KMS-11 (cell line): ENCODE measurements around the gene TLN1.

ENCODE experiments used
- H2AFZ ChIP-seq: fragments of 200-600 bp; sonication (generic); 2 replicates; pipeline ENCODE4 v1.6.1; 2016; ENCODE audit warnings: antibody characterized with exemption, mixed run types, low read depth
- H3K27ac ChIP-seq: fragments of 200-600 bp; sonication (generic); 2 replicates; pipeline ENCODE4 v1.6.1; 2016; ENCODE audit warnings: mild to moderate bottlenecking, mixed run types
- H3K27me3 ChIP-seq: fragments of 200-600 bp; sonication (generic); 2 replicates; pipeline ENCODE4 v1.6.1; 2017; ENCODE audit warnings: mild to moderate bottlenecking, low read depth, mixed run types, moderate library complexity; ENCODE audit not compliant: insufficient read depth
- H3K36me3 ChIP-seq: fragments of 200-600 bp; sonication (generic); 2 replicates; pipeline ENCODE4 v1.6.1; 2017; ENCODE audit warnings: mild to moderate bottlenecking, mixed run types; ENCODE audit not compliant: insufficient read depth
- H3K4me1 ChIP-seq: fragments of 200-600 bp; sonication (generic); 2 replicates; pipeline ENCODE4 v1.6.1; 2016; ENCODE audit warnings: mild to moderate bottlenecking, low read depth, mixed run types; ENCODE audit not compliant: poor library complexity, severe bottlenecking
- H3K4me2 ChIP-seq: fragments of 200-600 bp; sonication (generic); 2 replicates; pipeline ENCODE4 v1.7.0; 2016; ENCODE audit warnings: mild to moderate bottlenecking, mixed run types
- H3K4me3 ChIP-seq: fragments of 200-600 bp; sonication (generic); IDR thresholded peaks from 2 replicates; pipeline ENCODE4 v1.6.1; 2017; ENCODE audit warnings: low read depth, low read length, mixed read lengths; ENCODE audit not compliant: insufficient read depth
- H3K79me2 ChIP-seq: fragments of 200-600 bp; sonication (generic); 2 replicates; pipeline ENCODE4 v1.6.1; 2016; ENCODE audit warnings: low read depth, mixed run types; ENCODE audit not compliant: insufficient read depth
- H3K9ac ChIP-seq: fragments of 200-600 bp; sonication (generic); 2 replicates; pipeline ENCODE4 v1.6.1; 2016; ENCODE audit warnings: mild to moderate bottlenecking, mixed run types
- H4K20me1 ChIP-seq: fragments of 200-600 bp; sonication (generic); 2 replicates; pipeline ENCODE4 v1.6.1; 2016; ENCODE audit warnings: mild to moderate bottlenecking, mixed run types; ENCODE audit not compliant: insufficient read depth
- TF ChIP-seq, protein P1 (sequence below): fragments of 200-600 bp; sonication (generic); conservative IDR thresholded peaks from 2 replicates; pipeline ENCODE4 v1.6.1; 2017; ENCODE audit warnings: low read depth, mild to moderate bottlenecking, antibody characterized with exemption, low read length, moderate library complexity, mixed read lengths

Gene TLN1

GRCh38 chr9:35754264-35754663 is 22.3 kb upstream of the TLN1 start, which contains the start of gene MSMP:
Gene MSMP (minus strand): TSS chr9:35754276. CDS start chr9:35754129, 147 bp downstream.
- Histone ChIP-seq H4K20me1 (no peaks in the 10 kb centered on the region), H3K79me2 (peaks cover 21% of the 10 kb centered on the region; the same call in 1 of the 2 replicates), H3K36me3 (no peaks in the 10 kb centered on the region), H2AFZ (no peak within 1 kb of the TSS), H3K9ac (no peak within 1 kb of the TSS), H3K4me2 (no peak within 1 kb of the TSS), H3K4me3 (no peak within 1 kb of the TSS), H3K27me3 (no peaks in the 10 kb centered on the region), H3K27ac (no peak within 1 kb of the TSS), H3K4me1 (peaks cover 22% of the 10 kb centered on the region)
- TF ChIP-seq, protein P1, sequence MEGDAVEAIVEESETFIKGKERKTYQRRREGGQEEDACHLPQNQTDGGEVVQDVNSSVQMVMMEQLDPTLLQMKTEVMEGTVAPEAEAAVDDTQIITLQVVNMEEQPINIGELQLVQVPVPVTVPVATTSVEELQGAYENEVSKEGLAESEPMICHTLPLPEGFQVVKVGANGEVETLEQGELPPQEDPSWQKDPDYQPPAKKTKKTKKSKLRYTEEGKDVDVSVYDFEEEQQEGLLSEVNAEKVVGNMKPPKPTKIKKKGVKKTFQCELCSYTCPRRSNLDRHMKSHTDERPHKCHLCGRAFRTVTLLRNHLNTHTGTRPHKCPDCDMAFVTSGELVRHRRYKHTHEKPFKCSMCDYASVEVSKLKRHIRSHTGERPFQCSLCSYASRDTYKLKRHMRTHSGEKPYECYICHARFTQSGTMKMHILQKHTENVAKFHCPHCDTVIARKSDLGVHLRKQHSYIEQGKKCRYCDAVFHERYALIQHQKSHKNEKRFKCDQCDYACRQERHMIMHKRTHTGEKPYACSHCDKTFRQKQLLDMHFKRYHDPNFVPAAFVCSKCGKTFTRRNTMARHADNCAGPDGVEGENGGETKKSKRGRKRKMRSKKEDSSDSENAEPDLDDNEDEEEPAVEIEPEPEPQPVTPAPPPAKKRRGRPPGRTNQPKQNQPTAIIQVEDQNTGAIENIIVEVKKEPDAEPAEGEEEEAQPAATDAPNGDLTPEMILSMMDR, result no peak

- Histone ChIP-seq H3K79me2 (peaks cover 15% of the 10 kb centered on the region), H4K20me1 (no peaks in the 10 kb centered on the region), H3K4me2 (no peak overlapping the region), H3K27me3 (no peaks in the 10 kb centered on the region), H3K9ac (no peak overlapping the region), H3K4me3 (no peak overlapping the region), H3K27ac (no peak overlapping the region), H2AFZ (no peak overlapping the region), H3K36me3 (no peaks in the 10 kb centered on the region), H3K4me1 (peaks cover 15% of the 10 kb centered on the region)
- TF ChIP-seq, protein P1, result no peak
These were observed 21.5 kb upstream of the TLN1 start for GRCh38 chr9:35753466-35753865.

- TF ChIP-seq, protein P1, result no peak
- Histone ChIP-seq H3K27me3 (no peaks in the 10 kb centered on the region), H3K4me3 (no peak overlapping the region), H3K4me1 (peaks cover 23% of the 10 kb centered on the region), H4K20me1 (no peaks in the 10 kb centered on the region; the same call in 1 of the 2 replicates), H3K79me2 (peaks cover 33% of the 10 kb centered on the region), H3K9ac (no peak overlapping the region), H3K36me3 (no peaks in the 10 kb centered on the region), H3K27ac (no peak overlapping the region), H2AFZ (no peak overlapping the region), H3K4me2 (peak overlapping the region; percentile 68)
These were observed 18.2 kb upstream of the TLN1 start for GRCh38 chr9:35750256-35750531.

DNA sequence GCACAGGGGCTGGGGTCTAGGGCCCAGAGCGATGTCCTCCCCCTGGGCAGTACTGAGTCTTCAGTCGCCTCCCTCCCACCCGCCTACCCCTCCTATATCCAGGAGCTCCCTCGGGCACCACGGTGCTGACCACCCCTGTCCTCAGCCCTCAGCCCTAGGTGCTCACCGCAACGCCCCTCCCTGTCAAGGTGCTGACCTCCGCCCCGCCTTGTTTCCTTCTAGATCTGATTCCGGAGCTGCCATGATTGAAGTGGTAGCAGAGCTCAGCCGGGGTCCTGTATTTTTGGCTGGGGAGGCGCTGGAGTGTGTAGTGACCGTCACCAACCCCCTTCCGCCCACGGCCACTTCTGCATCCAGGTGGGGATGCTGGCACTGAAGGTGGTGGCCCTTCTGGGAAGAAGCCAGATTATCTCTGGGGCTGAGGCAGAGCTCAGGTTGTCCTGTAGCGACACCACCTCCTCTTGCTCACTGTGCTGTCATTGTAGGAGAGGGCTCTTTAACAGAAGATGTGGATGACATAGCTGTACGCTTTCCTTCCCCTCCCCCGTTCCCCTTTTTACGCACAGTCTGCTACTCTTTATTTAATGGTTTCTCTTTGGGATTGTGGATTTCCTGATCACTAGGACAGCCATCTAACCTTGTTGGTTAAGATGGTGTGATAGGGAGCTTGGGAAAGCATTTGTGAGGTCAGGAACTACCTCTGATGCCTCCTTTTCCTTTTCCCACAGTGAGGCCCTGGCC is 17.7 kb upstream of the TLN1 start:
- Histone ChIP-seq H3K9ac (peak overlapping the region; percentile 45; the same call in 1 of the 2 replicates), H3K4me2 (peak overlapping the region; percentile 68), H3K27me3 (no peaks in the 10 kb centered on the region), H3K36me3 (no peaks in the 10 kb centered on the region), H3K79me2 (peaks cover 35% of the 10 kb centered on the region), H3K4me1 (peaks cover 23% of the 10 kb centered on the region), H3K27ac (no peak overlapping the region), H2AFZ (peak overlapping the region; percentile 76), H4K20me1 (no peaks in the 10 kb centered on the region; the same call in 1 of the 2 replicates), H3K4me3 (no peak overlapping the region)
- TF ChIP-seq, protein P1, result no peak
